ENCODE data around the gene GPAM.

GPAM gene

DNA sequence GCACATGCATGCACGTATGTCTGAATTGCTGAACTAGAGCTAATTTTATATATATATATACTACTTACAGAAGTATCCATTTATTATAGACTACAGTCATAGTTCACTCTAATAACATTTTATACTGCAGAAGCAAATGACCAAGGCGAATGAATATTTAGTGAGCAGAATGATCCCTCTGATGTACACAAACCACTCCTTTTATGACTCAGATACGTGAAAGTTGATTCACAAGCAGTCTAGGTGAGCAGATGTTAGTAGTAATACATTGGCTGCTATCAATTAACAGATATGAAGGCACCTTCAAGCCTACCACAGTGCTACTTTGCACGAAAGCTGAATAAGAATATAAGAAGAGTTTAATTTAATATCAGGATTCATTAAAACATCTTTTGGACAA is 10.4 kb downstream of the GPAM start:
- Histone ChIP-seq H3K9me3 (no peaks in the 10 kb centered on the region), H3K4me3 (ENCODE audit: low read depth in 1 of 2, low read length in 1 of 2) (no peak overlapping the region), H3K27ac (no peak overlapping the region), H3K36me3 (peaks cover 20% of the 10 kb centered on the region), H3K4me1 (ENCODE audit: control insufficient read depth in 1 of 2, insufficient read depth in 1 of 2, low read depth in 1 of 2, low read length in 1 of 2) (no peaks in the 10 kb centered on the region), H3K27me3 (no peaks in the 10 kb centered on the region)
- TF ChIP-seq CTCF (IDR thresholded peaks at IDR 0.05) = no peak

DNA sequence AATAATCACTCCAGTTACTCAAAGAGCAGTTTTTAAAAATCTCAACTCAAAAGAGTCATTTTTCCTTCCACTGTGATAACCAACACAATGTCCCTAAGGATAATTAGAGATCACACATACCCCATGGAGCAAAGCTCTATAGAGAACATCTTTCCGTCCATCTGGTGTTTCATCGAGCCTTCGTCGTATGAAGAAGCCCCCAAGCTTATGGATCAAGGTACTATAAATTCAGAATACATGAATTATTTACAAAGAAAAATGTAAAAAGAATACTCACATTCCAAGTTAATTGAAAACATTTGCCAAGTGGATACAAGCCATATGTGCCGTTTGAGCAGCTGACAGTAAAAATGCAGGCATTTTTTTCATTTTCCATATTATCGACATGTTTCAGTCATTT is 14.8 kb downstream of the GPAM start:
- Histone ChIP-seq H3K4me1 (ENCODE audit: control insufficient read depth in 1 of 2, insufficient read depth in 1 of 2, low read depth in 1 of 2, low read length in 1 of 2) (no peaks in the 10 kb centered on the region), H3K27me3 (no peaks in the 10 kb centered on the region), H3K4me3 (ENCODE audit: low read depth in 1 of 2, low read length in 1 of 2) (no peak overlapping the region), H3K9me3 (no peaks in the 10 kb centered on the region), H3K36me3 (peaks cover 23% of the 10 kb centered on the region), H3K27ac (no peak overlapping the region)
- no peak for TF ChIP-seq CTCF (IDR thresholded peaks at IDR 0.05)

GRCh38 chr10:112166800-112167199 is 16.8 kb downstream of the GPAM start:
- Histone ChIP-seq H3K9me3 (no peaks in the 10 kb centered on the region), H3K36me3 (peaks cover 31% of the 10 kb centered on the region), H3K4me1 (ENCODE audit: control insufficient read depth in 1 of 2, insufficient read depth in 1 of 2, low read depth in 1 of 2, low read length in 1 of 2) (no peaks in the 10 kb centered on the region), H3K27me3 (no peaks in the 10 kb centered on the region), H3K4me3 (ENCODE audit: low read depth in 1 of 2, low read length in 1 of 2) (no peak overlapping the region), H3K27ac (no peak overlapping the region)
- no peak for TF ChIP-seq CTCF (IDR thresholded peaks at IDR 0.05)

GRCh38 chr10:112161757-112162518 is 21.6 kb downstream of the GPAM start:
- no peaks in the 10 kb centered on the region for H3K27me3 ChIP-seq
- no peak overlapping the region for H3K27ac ChIP-seq
- no peak for TF ChIP-seq CTCF (IDR thresholded peaks at IDR 0.05)
- H3K36me3 ChIP-seq = peaks cover 40% of the 10 kb centered on the region
- no peaks in the 10 kb centered on the region for H3K9me3 ChIP-seq
- H3K4me3 ChIP-seq (ENCODE audit: low read depth in 1 of 2, low read length in 1 of 2) = no peak overlapping the region
- no peaks in the 10 kb centered on the region for H3K4me1 ChIP-seq (ENCODE audit: control insufficient read depth in 1 of 2, insufficient read depth in 1 of 2, low read depth in 1 of 2, low read length in 1 of 2)

GRCh38 chr10:112160834-112161233 is 22.7 kb downstream of the GPAM start:
- peaks cover 45% of the 10 kb centered on the region for H3K36me3 ChIP-seq

More at GRCh38 chr10:112160834-112161233, 22.7 kb downstream of the GPAM start:
- H3K27ac ChIP-seq = no peak overlapping the region
- H3K4me3 ChIP-seq (ENCODE audit: low read depth in 1 of 2, low read length in 1 of 2) = no peak overlapping the region
- H3K9me3 ChIP-seq = no peaks in the 10 kb centered on the region
- H3K4me1 ChIP-seq (ENCODE audit: control insufficient read depth in 1 of 2, insufficient read depth in 1 of 2, low read depth in 1 of 2, low read length in 1 of 2) = no peaks in the 10 kb centered on the region
- H3K27me3 ChIP-seq = no peaks in the 10 kb centered on the region
- TF ChIP-seq CTCF (IDR thresholded peaks at IDR 0.05) = no peak
